Stimulated activated CD8-positive, alpha-beta memory T cell treated with anti-CD3 and anti-CD28 coated beads, Interleukin-4, amount 100 ng/mL, for 1 hour (primary cell): ENCODE results near the gene SUCO.
"Not testable (repeated sequence)": the region's sequence is repeated elsewhere in the genome, so short reads cannot be mapped to it uniquely, and the experiment has no call there.

ENCODE experiments used
- DNase-seq, 2 donors: peaks; one replicate each; pipeline ENCODE4 v3.0.0-alpha.2; 2020; ENCODE audit warnings: low read depth in 2 of 2, low spot score in 1 of 2

Gene SUCO

GRCh38 chr1:172559572-172560210 is 26.7 kb downstream of the SUCO start:
- DNase-seq: no peak

GRCh38 chr1:172561252-172561651 is 28.3 kb downstream of the SUCO start:
- DNase-seq: no peak

- DNase-seq: no peak
These were observed 33.4 kb downstream of the SUCO start for GRCh38 chr1:172566196-172566997.

- DNase-seq: no peak
These were observed 34.8 kb downstream of the SUCO start for GRCh38 chr1:172567720-172568119.

- no peak for DNase-seq
These were observed 41.1 kb downstream of the SUCO start for GRCh38 chr1:172574080-172574479.

GRCh38 chr1:172578586-172578985 is 45.6 kb downstream of the SUCO start:
- DNase-seq: no peak

- no peak for DNase-seq
These were observed 48.3 kb downstream of the SUCO start for GRCh38 chr1:172581273-172581672.

- no peak for DNase-seq
These were observed 48.8 kb downstream of the SUCO start for GRCh38 chr1:172581779-172582178.

- no peak for DNase-seq
These were observed 49.9 kb downstream of the SUCO start for GRCh38 chr1:172582889-172583288.

- no peak for DNase-seq
These were observed 52.4 kb downstream of the SUCO start for GRCh38 chr1:172585348-172585747.

GRCh38 chr1:172585861-172586260 is 52.9 kb downstream of the SUCO start:
- no peak for DNase-seq

GRCh38 chr1:172588296-172589291 is 55.6 kb downstream of the SUCO start:
- DNase-seq: no peak

- DNase-seq: no peak
These were observed 56.6 kb downstream of the SUCO start for GRCh38 chr1:172589553-172589952.

GRCh38 chr1:172591429-172591828 is 58.5 kb downstream of the SUCO start:
- not testable (repeated sequence) for DNase-seq

GRCh38 chr1:172595066-172595465 is 62.1 kb downstream of the SUCO start:
- DNase-seq: not testable (repeated sequence)

GRCh38 chr1:172596782-172597181 is 63.8 kb downstream of the SUCO start:
- DNase-seq: not testable (repeated sequence)

- DNase-seq: no peak
These were observed 67.0 kb downstream of the SUCO start for GRCh38 chr1:172599912-172600311.

GRCh38 chr1:172600615-172601014 is 67.7 kb downstream of the SUCO start:
- DNase-seq: no peak

- DNase-seq: no peak
These were observed 68.2 kb downstream of the SUCO start for GRCh38 chr1:172601046-172601630.

GRCh38 chr1:172602706-172603105 is 69.8 kb downstream of the SUCO start:
- DNase-seq: no peak

GRCh38 chr1:172603816-172604215 is 70.9 kb downstream of the SUCO start:
- DNase-seq: no peak
